ENCODE measurements around the gene MAPKAP1.

The MAPKAP1 gene

DNA sequence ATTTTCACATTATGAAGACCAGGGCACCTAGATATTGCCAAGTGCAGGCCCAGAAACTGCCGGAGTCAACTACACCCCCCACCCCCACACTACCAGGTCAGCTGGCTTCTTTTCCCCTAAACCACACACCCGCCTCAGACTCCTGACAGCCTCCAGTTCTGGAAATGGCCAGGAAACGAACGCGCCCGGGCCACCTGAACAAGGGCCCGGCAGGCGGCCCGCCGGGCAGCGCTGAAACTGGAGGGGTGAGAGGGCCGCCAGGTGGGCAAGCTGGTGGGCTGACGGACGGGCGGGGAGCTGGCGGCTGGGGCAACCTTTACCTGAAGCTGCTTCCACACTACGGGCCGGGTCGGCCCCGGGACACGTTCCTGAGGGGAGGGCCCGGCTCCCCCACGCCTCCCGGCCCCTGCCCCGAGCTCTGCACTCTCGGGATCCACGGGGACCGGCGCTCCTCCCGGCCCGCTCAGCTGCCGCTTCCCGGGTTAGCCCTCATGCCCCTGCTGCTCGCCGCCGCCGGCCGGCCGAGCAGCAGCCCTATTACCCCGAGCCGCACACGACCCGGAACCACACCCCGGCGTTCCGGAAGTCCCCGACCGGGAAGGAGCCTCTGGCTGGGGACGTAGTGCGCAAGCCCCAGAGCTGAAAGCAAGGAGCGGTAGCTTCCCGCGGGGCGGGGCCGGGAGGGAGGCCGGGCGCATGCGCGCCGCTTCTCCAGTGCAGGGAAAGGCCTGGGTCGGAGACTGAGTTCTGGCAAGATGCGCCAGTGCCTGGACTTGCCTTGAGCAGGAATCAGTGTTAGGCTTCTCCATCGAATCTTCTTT lies at the start of gene MAPKAP1:
Gene MAPKAP1, minus strand, starts transcription at position 558 of the 821 bp plus-strand sequence. CDS start 34,634 bp downstream, outside the sequence.
- peak; percentile 91 for DNase-seq (ENCODE audit: low read depth)

DNA sequence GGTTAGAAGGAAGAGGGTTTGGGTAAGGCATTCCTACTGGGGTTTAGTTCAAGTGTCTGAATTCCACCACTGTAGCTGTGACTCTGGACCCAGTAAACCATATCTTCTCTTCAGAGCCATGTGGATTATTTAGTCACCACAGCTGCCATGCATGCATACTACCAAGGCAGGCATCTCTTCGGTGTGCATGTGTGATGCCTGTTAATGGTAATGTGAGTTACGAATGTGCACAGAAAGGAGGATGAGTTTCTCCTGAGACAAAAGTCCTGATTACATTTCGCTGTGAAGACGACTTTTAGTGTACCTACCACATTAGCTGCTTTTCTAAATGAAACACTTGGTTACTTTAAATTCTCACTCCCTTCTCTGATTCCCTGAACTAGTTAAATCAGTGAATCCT lies 49.5 kb upstream of the MAPKAP1 start:
- DNase-seq (ENCODE audit: low read depth): no peak

DNA sequence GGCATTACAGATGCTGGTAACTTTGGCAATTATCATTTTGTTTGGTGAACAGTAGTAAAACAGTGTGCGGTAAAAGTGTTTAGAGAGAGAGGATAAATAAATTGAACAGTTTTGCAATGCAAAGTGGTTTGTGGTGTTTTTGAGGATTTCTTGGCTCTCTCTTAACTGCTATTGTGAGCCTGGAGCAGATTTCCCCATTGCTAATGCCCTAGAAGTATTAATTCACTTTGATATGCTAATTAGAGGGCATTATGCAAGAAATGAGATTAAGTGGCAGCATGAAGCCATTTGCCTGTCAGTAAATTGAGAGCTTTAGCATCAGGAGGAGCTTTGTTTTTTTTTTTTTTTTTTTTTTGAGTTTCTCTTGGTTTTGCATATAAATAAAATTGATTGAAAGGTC lies 48.3 kb upstream of the MAPKAP1 start:
- DNase-seq (ENCODE audit: low read depth): no peak

DNA sequence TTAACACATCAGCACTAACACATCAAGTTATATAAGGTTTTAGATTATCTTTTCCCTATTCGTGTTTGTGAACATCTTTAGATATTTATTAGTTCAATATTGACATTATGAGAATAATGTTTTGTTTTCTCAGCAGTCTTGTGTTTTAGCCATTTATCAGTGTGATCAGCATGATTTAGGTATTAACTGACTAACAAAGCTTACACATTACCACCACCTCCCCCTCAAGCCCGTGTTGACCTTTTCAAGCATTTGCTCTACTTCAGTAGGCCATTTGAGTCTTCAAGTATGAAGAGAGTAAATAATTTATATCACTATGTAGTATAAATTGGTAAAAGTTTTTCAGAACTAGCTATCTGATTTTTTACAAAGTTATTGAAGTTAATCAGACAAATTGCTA lies 47.1 kb upstream of the MAPKAP1 start:
- DNase-seq (ENCODE audit: low read depth): no peak

DNA sequence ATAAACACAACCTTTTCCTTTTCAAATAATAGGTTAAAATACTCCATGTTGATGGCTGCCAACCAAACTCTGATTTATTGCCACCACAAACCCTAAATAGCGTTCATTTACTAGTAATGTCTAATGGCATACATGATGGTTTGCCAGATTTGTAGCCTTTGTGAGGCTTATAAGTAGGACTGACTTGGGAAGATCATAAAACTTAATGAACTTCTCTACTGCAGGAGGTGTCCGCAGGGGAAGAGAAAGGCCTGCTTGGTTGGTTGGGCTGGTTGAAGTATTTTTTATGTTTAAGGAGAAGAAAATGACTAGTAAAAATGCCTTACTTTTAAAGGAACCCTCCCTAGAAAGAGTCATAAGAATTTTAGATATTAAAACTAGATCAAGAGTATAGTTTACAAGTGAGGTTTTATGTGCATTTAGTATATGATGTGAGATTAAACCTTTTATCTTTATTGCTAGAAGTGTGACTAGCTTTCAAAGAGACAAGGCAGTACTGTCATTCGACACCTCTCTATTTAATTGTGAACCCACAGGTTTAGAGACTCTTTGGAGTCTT lies 45.1 kb upstream of the MAPKAP1 start:
- DNase-seq (ENCODE audit: low read depth): no peak

DNA sequence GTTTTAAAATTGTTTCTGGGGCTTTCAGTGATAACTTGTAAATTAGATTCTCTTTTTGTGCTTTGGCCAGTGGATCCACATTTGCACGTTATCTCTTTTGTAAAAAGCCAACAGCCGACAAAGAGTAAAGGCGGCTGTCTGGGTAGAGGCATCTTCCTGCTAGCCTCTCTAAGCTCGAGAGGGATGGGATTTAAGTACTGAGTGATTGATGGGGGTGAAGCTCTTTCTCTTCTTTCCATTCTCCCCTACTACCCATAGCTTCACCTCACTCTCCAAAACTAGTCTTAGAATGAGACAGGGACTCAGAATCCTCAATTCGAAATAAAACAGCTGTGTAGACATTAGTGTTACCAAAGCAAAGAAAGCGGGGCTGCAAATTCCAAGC lies 43.6 kb upstream of the MAPKAP1 start:
- DNase-seq (ENCODE audit: low read depth): no peak

DNA sequence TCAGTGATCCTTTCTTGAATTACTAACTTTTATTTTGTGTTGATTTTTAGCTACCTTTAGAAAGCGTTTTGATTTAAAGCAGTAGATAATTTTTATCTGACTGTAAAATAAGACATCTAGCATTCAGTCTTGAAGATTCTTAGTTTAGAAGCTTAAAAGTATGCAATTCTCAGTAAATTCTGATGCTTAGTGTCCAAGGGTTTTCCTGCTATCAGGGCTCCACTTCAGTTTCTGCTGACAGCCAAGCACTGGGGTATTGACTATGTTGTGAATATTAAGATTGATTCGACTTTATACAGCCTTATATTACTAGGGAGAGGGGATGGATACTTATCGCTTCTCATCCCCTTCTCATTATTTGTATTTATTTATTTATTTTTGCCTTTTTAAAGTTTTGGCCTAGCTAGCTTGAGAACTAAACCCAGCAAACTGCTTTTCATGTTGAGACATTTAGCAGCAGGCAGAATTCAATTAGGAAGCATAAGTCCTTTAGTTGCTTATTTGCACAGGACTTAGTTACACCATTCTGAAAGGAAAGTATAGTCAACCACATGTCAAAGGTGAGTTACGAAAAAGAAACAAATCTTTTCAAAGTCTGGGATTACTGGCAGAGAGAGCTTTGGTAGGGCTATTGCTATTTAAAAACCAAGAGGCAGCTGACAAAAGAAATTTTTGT lies 43.1 kb upstream of the MAPKAP1 start:
- DNase-seq (ENCODE audit: low read depth): no peak

DNA sequence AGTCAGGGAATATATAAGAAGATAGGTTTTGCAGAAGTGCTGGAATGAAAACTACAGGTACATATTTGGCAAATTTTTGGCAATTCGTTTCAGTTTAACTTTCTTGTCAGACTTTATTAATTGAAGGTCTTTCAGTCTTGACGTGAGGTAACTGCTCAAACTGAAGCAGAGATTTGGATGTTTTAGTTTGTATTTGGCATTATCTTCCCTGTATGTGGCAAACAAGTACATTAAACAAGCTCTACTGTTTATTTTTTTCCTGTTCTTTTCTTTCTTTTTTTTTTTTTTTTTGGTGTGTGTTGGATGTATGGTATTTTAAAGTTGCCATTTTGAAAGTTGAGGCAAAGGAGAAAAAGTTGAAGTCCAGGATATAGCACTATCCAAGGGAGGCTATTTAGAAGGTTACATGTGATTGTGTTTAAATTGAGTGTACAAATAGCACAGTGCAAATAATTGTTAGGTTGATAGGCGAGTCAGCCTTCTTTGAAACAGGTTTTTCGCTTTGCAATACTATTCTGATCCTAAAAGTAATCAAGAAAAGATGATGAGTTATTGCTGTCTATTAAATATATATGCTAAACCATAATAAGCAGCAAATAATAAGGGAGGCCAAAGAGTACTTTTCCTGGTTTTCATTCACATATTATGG lies 42.4 kb upstream of the MAPKAP1 start:
- DNase-seq (ENCODE audit: low read depth): no peak

DNA sequence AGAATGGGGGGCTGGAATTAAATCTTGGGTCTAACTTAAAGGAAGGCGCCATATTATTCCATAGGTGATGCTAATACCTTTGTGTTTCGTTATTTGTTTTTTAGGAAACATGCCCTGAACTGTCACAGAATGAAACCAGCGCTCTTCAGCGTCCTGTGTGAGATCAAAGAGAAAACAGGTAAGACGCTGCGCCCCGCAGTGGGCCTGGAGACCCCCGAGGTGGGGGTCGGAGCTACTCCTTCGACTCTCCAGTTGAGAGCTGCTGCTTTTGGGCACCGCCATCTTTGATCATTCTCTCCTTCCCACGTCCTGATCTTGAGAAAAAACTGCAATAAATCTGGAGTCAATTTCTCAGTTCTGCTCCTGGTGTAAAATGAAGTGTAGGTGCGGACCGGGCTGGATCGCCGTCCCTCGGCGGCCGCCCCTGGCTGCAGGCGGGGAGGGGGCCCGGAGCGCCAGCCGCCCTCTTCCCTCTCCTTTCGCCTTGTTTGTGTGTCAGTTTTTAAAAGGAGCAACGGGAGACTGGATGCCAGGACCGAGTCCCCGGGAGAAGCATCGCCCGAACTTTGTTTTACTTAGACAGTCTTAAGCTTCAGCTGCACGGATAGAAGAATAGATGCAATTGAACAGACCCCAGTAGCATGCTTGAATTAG lies 41.6 kb upstream of the MAPKAP1 start:
- no peak for DNase-seq (ENCODE audit: low read depth)

DNA sequence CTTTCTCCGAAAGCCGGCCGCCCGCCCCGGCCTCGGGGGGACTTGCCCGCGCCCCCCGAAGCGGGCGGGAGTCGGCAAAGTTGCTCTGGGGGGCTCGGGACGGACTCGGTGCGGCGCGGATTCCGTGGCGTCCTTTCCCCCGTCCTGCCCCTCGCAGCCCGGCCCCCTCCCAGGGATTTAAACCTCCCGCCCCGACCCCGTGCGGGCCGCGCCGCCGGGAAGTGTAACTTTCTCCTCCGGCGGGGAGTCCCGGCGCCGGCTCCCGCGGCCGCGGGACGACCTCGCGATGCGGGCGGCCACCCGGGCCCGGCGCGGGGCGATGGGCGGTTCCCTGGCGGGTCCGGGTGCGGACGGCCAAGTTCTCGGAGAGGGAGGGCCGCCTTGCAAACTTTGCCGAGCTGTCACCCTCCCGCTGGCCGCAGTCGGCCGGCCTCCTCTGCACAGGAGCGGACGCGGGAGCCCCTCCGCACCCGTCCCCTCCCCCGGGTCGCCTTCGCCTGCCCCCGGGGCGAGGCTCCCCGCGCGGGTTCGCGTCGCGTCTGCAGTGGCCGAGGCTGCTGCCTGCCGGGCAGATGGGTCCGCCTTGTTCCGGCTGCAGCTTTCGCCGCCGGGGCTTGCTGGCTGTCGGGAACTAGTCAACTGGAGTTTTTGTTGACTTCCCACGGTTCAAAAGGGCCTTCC lies 40.9 kb upstream of the MAPKAP1 start:
- DNase-seq (ENCODE audit: low read depth): peak; percentile 7

DNA sequence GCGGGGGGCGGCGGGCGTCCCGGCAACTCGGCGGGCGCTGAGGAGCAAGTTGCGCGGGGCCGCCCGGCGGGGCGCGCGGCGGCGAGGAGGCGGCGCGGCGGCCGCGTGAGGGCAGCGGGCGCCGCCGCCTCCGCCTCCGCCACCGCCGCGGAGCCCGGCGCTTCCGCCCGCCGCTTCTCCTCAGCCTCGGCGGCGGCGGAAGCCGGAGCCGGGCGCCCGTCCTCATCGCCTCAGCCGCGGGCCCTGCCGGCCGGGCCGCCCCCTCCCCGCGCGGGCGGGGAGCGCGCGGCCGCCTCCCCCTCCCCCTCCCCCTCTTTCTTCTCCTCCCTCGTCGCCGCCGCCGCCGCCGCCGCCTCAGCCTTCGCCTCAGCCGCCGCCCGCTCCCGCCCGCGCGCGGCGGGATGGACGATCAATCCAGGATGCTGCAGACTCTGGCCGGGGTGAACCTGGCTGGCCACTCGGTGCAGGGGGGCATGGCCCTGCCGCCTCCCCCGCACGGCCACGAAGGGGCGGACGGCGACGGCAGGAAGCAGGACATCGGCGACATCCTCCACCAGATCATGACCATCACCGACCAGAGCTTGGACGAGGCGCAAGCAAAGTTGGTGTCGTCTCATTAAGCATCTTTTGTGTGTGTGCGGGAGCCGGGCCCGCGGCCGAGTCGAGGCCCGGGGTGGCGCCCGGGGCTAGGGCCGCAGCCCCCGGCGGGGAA lies 40.2 kb upstream of the MAPKAP1 start, which contains the start of gene PBX3:
Gene PBX3, plus strand, starts transcription at position 321 of the 712 bp plus-strand sequence.
- peak; percentile 7 for DNase-seq (ENCODE audit: low read depth)

DNA sequence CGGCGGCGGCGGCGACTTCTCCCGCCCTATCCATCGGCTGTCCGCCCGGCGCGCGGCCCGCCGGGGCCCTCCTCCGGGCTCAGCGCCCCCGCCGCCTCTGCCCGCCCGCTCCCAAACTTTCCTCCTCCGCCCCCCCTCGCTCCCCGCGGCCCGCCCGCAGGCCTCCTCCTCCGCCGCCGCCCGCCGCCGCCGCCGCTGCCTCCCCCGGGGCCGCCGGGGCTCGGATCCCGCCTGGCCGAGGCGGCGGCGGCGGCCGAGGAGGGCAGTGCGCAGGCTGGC lies 39.7 kb upstream of the MAPKAP1 start:
- DNase-seq (ENCODE audit: low read depth): no peak

DNA sequence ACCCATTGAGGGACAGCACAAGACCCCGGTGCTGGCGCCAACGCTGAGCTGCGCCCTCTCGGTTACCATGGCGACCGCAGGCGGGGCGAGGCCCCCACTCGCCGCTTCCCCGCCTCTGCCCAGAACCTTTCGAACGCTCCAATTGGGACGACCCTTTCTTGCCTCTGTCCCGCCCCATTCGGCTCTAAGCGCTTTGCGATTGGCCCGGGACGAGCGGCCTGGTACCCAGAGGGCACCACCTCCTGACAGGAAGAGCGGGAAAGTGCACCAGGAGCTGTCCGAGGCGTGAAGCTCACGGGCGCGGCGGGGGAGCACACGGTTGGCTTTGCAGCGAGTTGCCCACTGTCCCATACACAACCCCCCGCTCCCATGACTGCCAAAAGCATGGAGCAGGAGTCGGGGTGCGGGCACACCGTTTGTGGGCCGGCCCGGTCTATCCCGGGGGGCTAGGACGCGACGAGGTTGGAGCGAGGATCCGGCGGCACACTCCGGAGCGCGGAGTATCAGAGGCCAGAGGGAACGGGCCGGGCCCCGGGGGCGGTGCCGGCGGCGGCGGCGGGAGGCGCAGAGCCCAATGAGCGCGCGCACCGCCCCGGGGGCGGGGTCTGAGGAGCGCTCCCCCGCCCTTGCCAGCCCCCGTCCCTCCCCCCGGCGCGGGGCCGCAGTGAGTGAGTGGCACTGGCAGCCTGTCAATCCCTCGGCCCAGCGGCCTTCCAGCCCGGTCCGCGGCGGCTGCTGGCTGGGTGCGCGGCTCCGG lies 39.2 kb upstream of the MAPKAP1 start:
- DNase-seq (ENCODE audit: low read depth): peak; percentile 86

DNA sequence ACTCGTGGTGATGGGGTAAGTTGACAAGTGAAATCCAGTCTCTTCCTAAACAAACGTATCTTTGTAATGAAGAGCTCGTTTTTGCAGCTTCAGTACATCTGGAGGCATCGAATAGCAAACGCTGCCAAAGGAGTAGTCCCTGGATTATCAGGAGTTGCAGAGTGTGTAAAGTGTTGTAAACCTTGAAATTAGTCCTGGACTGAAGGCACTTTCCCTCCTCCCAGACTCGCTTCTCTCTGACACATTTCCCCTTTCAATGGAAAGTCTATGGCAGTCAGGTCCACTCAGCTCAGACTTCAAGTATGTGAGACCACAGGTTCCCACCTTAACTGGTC lies 38.6 kb upstream of the MAPKAP1 start:
- DNase-seq (ENCODE audit: low read depth): no peak

DNA sequence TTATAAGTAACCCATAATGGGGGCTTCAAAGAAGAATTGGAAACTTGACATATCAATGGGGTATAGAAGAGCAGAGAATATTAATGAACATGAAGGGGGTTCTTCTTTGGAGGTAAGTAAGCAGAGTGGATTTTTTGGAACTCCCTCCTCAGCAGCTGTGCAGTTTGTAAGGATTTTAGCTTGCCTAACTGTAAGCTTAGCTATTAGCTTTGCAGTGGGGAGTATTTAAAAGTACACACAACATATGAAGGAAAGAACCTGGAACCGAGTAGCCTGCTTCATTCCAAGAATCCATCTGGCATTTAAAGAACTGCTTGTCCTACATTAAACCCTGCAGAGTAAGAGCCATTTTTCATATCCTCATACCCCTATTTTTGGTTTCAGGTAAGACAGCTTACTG lies 38.0 kb upstream of the MAPKAP1 start:
- no peak for DNase-seq (ENCODE audit: low read depth)

DNA sequence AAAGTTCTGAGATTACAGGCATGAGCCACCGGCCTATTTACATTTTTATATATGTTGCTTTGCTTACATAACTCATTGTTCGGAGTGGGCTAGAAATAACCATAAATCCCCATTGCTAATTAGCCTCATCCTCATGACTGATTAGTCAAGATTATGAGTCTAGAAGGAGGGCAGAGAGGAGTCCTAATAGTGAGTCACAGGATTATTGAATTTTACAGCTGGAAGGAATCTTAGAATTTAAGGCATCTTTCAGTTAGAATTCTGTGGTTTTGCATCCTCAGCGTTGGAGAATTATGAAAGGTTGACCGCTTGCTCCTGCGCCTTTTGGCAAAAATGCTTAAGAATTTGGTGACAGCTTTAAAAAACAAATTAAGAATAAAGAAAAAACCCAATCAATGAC lies 37.6 kb upstream of the MAPKAP1 start:
- no peak for DNase-seq (ENCODE audit: low read depth)

DNA sequence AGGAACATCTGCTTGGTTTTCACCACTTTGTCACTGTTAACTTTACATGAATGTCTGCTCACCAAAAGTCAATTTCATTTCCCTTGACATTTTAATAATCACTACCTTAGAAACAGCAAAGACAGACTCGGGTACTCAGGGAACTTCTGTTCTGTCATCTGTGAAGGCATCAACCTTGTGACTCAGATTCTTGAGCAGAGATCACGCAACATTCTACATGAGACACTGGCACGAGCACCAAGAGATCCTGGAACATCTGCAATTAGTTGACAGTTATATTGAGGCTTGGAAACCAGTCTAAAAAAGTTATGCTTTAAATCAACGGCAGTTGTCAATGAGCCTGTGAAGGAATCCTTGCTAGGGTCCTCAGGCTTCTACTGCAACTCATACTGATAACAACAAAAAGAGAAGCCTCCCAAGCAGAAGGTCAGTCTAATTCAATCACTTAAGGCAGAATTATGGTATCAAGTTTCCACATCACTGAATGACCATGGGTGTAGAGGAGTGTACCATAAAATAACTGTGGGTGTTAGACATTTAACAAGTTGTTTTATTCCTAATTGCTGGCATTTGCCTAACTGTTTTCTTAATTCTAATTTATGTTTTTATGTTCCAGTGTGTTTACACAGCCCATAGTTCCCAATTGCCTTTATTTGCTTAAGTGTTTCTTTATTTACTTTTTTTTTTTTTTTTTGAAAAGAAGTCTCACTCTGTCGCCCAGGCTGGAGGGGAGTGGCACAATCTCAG lies 36.8 kb upstream of the MAPKAP1 start:
- no peak for DNase-seq (ENCODE audit: low read depth)

DNA sequence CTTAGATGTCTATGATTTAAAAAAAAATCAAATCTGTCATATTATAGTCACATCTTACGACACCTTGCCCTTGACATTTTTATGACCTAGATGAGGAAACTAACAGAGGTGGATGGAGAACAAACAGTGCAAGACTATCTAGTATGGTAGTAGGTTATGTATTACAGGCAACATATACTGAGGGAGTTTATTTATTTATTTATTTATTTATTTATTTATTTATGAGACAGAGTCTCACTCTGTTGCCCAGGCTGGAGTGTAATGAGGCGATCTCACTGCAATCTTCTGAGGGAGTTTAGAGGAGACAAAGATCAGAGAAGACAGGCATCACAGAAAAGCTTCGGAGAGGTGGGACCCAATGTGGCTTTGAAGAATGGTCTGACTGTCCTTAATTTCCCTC lies 35.6 kb upstream of the MAPKAP1 start:
- DNase-seq (ENCODE audit: low read depth): no peak

DNA sequence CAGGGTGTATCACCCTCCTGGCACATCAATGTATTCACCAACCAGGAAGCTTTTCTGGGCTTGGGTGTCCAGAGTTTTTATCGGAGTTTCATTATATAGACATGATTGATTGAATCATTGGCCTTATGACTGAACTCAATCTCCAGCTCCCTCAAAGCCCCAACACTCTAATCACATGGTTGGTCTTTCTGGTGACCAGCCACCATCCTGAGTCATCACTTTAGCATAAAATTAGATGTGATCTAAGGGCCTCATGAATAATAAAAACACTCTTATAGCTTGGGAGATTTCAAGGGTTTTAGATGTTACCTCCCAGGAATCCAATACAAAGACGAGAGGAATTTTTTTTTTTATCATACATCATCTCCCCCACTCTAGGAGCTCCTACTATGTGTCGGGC lies 32.4 kb upstream of the MAPKAP1 start:
- DNase-seq (ENCODE audit: low read depth): no peak

DNA sequence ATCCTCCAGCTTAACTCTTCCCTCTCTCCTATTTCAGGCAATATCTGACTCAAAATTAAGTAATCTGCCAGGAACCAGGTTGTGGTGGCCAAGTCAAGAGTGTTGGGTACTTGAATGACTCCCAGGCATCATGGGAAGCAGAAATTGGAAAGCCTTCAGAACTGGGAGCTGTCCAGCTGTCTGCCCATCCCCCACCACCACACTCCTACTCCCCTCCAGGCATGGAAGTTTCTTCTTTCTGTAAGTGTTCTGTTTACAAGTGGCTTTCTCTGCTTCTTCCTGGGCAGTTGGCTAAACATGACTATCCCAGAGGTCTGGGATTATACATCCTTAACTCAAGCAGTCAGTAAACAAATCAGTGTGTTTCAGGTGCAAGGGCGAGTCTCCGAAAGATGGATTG lies 25.6 kb upstream of the MAPKAP1 start:
- DNase-seq (ENCODE audit: low read depth): no peak
